Type B pancreatic cell (in vitro differentiated cells): ENCODE data around the gene HSPA1A. TPM values are rescaled to one million over a fixed set of nuclear protein-coding genes. Genes with fewer than 3 reads are reported as not detected.
"Not testable (repeated sequence)": the region's sequence is repeated elsewhere in the genome, so short reads cannot be mapped to it uniquely, and the experiment has no call there.

Source experiments
- DNase-seq: peaks from one replicate; pipeline ENCODE4 v3.0.0; 2021; ENCODE audit warnings: mixed read lengths; ENCODE audit not compliant: unreplicated experiment; ENCODE audit errors: extremely low spot score
- H3K27ac Mint-ChIP-seq: 2 replicates; pipeline ENCODE4 v1.8.0; 2021; ENCODE audit warnings: mild to moderate bottlenecking, mixed read lengths
- H3K27me3 Mint-ChIP-seq: 2 replicates; pipeline ENCODE4 v1.8.0; 2021; ENCODE audit warnings: mixed read lengths
- H3K36me3 Mint-ChIP-seq: 2 replicates; pipeline ENCODE4 v1.8.0; 2021; ENCODE audit warnings: mixed read lengths
- H3K4me1 Mint-ChIP-seq: one replicate; pipeline ENCODE4 v1.8.0; 2021; ENCODE audit warnings: mixed read lengths; ENCODE audit not compliant: unreplicated experiment
- H3K4me3 Mint-ChIP-seq: 2 replicates; pipeline ENCODE4 v1.8.0; 2021; ENCODE audit warnings: mild to moderate bottlenecking, mixed read lengths
- H3K9me3 Mint-ChIP-seq: 2 replicates; pipeline ENCODE4 v1.8.0; 2021; ENCODE audit warnings: mixed read lengths
- total RNA-seq: library from RNA; stranded (reverse); gene quantifications from 2 replicates; pipeline ENCODE4 v1.2.1, GENCODE V29; 2021; ENCODE audit warnings: low replicate concordance
- TF ChIP-seq, protein P1 (sequence below): fragments of 200-600 bp; sonication (generic); conservative IDR thresholded peaks from 2 replicates; pipeline ENCODE4 v1.5.0; 2021; ENCODE audit warnings: antibody characterized with exemption, mild to moderate bottlenecking

Gene HSPA1A
- total RNA-seq, 1 donor from 2014 or later = 45.7 TPM

DNA sequence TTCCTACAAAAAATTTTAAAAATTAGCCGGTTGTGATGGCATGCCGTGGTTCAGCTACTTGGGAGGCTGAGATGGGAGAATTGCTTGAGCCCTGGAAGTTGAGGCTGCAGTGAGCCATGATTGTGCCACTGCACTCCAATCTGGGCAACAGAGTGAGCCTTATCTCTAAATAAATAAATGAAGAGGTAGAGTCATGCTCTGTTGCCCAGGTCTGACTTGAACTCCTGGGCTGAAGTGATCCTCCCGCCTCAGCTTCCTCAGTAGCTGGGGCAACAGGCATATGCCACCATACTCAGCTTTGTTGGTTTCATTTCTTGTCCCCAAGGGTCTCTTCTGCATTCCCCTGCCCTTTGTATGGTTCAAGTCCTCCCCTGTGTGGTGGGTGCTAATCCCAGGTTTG lies 29.2 kb downstream of the HSPA1A start:
- Mint-ChIP-seq H3K4me1 (peaks cover under 1% of the 10 kb centered on the region), H3K27ac (no peak overlapping the region), H3K9me3 (no peaks in the 10 kb centered on the region), H3K36me3 (peaks cover 14% of the 10 kb centered on the region), H3K4me3 (no peak overlapping the region), H3K27me3 (no peaks in the 10 kb centered on the region)
- TF ChIP-seq, protein P1, sequence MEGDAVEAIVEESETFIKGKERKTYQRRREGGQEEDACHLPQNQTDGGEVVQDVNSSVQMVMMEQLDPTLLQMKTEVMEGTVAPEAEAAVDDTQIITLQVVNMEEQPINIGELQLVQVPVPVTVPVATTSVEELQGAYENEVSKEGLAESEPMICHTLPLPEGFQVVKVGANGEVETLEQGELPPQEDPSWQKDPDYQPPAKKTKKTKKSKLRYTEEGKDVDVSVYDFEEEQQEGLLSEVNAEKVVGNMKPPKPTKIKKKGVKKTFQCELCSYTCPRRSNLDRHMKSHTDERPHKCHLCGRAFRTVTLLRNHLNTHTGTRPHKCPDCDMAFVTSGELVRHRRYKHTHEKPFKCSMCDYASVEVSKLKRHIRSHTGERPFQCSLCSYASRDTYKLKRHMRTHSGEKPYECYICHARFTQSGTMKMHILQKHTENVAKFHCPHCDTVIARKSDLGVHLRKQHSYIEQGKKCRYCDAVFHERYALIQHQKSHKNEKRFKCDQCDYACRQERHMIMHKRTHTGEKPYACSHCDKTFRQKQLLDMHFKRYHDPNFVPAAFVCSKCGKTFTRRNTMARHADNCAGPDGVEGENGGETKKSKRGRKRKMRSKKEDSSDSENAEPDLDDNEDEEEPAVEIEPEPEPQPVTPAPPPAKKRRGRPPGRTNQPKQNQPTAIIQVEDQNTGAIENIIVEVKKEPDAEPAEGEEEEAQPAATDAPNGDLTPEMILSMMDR = no peak
- no peak for DNase-seq

DNA sequence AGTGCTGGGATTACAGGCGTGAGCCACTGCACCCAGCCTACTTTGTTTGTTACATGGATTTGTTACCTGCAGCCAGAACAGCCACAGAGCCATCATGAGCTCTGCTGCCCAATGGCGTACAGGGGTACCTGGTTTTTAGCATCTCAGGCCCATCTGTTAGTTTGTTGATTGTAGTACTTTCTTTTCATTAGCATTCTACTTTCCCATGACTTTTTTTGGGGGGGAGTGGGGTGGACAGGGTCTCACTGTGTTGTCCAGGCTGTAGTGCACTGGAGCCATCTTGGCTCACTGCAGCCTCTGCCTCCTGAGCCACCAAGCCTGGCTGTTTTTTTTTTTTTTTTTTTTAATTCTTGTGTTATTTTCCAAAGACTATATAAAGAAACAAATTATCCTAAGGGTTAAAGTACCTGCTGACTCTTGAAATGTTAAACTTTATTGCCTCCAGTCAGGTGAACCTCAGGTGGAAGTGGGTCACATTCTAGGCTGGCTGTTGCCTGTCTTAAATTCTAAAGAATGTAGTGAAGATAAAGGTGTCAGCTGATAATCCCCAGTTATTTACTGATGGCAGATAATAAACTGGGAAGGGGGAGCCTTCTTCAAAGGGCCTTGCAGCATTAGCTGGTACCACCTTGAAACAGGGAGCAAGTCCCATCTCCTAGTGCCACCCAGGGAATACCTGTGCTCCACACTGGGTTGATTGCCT lies 32.1 kb downstream of the HSPA1A start:
- TF ChIP-seq, protein P1 = no peak
- H3K36me3 Mint-ChIP-seq = peaks cover 4% of the 10 kb centered on the region
- no peak overlapping the region for H3K27ac Mint-ChIP-seq
- H3K4me1 Mint-ChIP-seq = no peaks in the 10 kb centered on the region
- H3K9me3 Mint-ChIP-seq = no peaks in the 10 kb centered on the region
- no peak overlapping the region for H3K4me3 Mint-ChIP-seq
- no peak for DNase-seq
- H3K27me3 Mint-ChIP-seq = no peaks in the 10 kb centered on the region

DNA sequence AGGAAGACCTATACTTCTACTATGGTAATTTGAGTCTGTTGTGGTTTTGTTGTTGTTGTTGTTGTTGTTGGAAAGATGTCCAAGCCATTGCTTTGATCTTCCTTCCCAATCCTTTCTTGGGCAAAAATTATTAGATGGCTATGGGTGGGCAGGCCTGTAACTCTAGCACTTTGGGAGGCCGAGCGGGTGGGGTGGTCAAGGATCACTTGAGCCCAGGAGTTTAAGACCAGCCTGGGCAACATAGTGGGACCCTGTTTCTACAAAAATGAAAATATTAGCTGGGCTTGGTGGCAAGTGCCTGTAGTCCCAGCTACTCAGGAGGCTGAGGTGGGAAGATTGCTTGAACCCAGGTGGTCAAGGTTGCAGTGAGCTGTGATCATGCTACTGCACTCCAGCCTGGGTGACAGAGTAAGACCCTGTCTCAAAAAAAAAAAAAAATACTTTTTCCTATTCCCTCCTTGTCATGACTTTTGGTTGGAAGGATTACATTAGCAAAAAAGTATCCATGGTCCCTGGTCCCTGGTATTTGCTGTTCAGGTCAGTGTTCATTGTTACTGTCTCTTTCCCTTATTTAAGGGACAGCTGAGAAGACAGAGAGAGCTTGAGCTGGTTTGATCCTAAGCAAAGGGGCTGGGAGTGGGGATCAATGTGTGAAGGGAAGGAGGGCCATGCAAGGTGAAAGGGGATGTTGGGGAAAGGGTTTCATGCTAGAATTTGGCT lies 35.6 kb downstream of the HSPA1A start:
- H3K27ac Mint-ChIP-seq = peak overlapping the region; percentile 29
- no peaks in the 10 kb centered on the region for H3K4me1 Mint-ChIP-seq
- H3K36me3 Mint-ChIP-seq = peaks cover 10% of the 10 kb centered on the region
- TF ChIP-seq, protein P1 = no peak
- no peaks in the 10 kb centered on the region for H3K27me3 Mint-ChIP-seq
- H3K4me3 Mint-ChIP-seq = peak overlapping the region; percentile 55
- DNase-seq = no peak
- H3K9me3 Mint-ChIP-seq = no peaks in the 10 kb centered on the region

DNA sequence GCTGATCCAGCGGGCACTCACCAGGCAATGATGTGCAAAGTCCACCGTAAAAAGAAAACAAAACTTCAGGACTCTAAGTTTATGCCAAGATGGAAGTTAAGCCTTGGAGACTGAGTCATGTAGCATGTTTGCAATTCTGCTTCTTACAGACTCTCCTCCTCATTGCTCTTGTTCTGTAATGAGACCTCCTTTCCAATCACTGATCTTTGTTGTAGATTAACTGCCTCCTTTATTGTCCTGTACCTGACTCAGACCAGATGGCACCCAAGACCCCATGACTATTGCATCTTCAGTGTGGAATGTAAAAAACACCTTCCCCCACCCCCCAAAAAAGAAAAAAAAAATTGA lies 36.1 kb downstream of the HSPA1A start:
- Mint-ChIP-seq H3K36me3 (peaks cover 10% of the 10 kb centered on the region), H3K9me3 (no peaks in the 10 kb centered on the region), H3K27ac (peak overlapping the region; percentile 29), H3K4me3 (peak overlapping the region; percentile 55), H3K4me1 (no peaks in the 10 kb centered on the region), H3K27me3 (no peaks in the 10 kb centered on the region)
- DNase-seq = no peak
- TF ChIP-seq, protein P1 = no peak

DNA sequence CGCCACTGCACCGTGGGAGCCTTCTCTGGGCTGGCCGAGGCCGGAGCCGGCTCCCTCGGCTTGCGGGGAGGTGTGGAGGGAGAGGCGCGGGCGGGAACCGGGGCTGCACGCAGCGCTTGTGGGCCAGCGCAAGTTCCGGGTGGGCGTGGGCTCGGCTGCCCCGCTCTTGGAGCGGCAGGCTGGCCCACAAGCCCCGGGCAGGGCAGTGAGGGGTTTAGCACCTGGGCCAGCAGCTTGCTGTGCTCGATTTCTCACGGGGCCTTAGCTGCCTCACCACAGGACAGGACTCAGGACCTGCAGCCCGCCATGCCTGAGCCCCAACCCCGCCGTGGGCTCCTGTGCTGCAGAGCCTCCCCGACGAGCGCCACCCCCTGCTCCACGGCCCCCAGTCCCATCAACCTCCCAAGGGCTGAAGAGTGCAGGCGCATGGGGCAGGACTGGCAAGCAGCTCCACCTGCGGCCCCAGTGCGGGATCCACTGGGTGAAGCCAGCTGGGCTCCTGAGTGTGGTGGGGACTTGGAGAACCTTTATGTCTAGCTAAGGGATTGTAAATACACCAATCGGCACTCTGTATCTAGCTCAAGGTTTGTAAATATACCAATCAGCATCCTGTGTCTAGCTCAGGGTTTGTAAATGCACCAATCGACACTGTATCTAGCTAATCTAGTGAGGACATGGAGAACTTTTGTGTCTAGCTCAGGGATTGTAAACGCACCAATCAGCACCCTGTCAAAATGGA lies 36.8 kb downstream of the HSPA1A start:
- not testable (repeated sequence) for H3K36me3 Mint-ChIP-seq, H3K27me3 Mint-ChIP-seq, H3K9me3 Mint-ChIP-seq, DNase-seq, H3K4me1 Mint-ChIP-seq, H3K27ac Mint-ChIP-seq, H3K4me3 Mint-ChIP-seq

DNA sequence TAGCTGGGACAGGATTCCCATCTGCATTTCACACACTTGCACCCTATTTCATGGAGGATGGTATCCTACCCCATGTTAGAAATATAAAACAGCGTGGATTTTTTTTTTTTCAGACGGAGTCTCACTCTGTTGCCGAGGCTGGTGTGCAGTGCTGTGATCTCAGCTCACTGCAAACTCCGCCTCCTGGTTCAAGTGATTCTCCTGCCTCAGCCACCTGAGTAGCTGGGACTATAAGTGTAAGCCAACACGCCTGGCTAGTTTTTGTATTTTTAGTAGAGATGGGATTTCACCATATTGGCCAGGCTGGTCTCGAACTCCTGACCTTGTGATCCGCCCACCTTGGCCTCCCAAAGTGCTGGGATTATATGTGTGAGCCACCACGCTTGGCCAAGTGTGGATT lies 42.4 kb downstream of the HSPA1A start:
- peaks cover 10% of the 10 kb centered on the region for H3K4me1 Mint-ChIP-seq

More for the DNA sequence above, 42.4 kb downstream of the HSPA1A start:
- not testable (repeated sequence) for H3K4me3 Mint-ChIP-seq, DNase-seq, H3K36me3 Mint-ChIP-seq, H3K27me3 Mint-ChIP-seq, H3K9me3 Mint-ChIP-seq
- H3K27ac Mint-ChIP-seq = peak overlapping the region; percentile 52
